Stimulated activated effector memory CD8-positive, alpha-beta T cell treated with anti-CD3 and anti-CD28 coated beads, Interleukin-12 subunit alpha, Interleukin-12 subunit beta, amount 100 ng/mL, for 72 hours (primary cell): Measurements from ENCODE around the gene CABCOCO1.

Experiments
- ATAC-seq: fragments of 150-1000 bp; cut with Tn5 transposase; 2 replicates; pipeline ENCODE4 v1.10.0; 2021
- DNase-seq, 2 donors: peaks; one replicate each; pipeline ENCODE4 v3.0.0; 2021 to 2022; ENCODE audit warnings: low spot score in 2 of 2
- H3K27ac Mint-ChIP-seq: one replicate; pipeline ENCODE4 v1.8.0; 2022; ENCODE audit warnings: mild to moderate bottlenecking, mixed read lengths
- H3K36me3 Mint-ChIP-seq: one replicate; pipeline ENCODE4 v1.8.0; 2022; ENCODE audit warnings: mild to moderate bottlenecking, mixed read lengths
- H3K4me1 Mint-ChIP-seq: one replicate; pipeline ENCODE4 v1.8.0; 2022; ENCODE audit warnings: mixed read lengths
- H3K4me3 Mint-ChIP-seq: one replicate; pipeline ENCODE4 v1.8.0; 2022; ENCODE audit warnings: mild to moderate bottlenecking, mixed read lengths
- H3K9me3 Mint-ChIP-seq: one replicate; pipeline ENCODE4 v1.8.0; 2022; ENCODE audit warnings: mixed read lengths

Gene CABCOCO1

DNA sequence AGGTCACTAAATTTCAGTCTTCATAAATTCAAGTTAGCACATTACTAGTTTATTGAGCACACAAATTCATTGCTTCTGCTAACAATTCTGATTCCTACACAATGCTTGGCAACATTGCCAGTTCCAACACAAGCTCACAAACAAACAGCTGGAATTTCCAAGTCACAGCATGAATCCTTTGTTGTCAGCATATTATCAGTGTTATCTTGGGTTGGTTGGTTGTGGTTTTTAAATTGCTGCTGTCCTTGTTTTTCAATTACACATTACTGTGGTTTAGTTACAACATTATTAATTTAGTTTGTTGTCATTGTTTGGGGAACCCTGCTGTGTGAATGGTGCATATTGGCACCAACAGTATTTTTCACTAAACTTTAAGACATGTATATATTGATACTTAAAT is 152.8 kb downstream of the CABCOCO1 start:
- H3K27ac Mint-ChIP-seq = no peak overlapping the region
- no peaks in the 10 kb centered on the region for H3K9me3 Mint-ChIP-seq
- H3K4me1 Mint-ChIP-seq = no peaks in the 10 kb centered on the region
- no peak for ATAC-seq
- no peak for DNase-seq
- no peak overlapping the region for H3K4me3 Mint-ChIP-seq
- no peaks in the 10 kb centered on the region for H3K36me3 Mint-ChIP-seq
